HCEC 1CT (cell line): ENCODE results near the gene UBE2I.
"Not testable (repeated sequence)": the region's sequence is repeated elsewhere in the genome, so short reads cannot be mapped to it uniquely, and the experiment has no call there.

Source experiments
- DNase-seq: peaks from one replicate; pipeline ENCODE4 v3.0.0-alpha.2; 2017

UBE2I gene

GRCh38 chr16:1308977-1309885, at the start of gene UBE2I:
UBE2I (plus strand) TSS chr16:1309636; CDS start chr16:1314031, 4,395 bp downstream.
- peak; percentile 93 for DNase-seq

- no peak for DNase-seq
Observed at GRCh38 chr16:1259760-1260068, 49.7 kb upstream of the UBE2I start.

- no peak for DNase-seq
Observed at GRCh38 chr16:1260101-1260680, 49.2 kb upstream of the UBE2I start.

GRCh38 chr16:1261131-1261892, 48.1 kb upstream of the UBE2I start:
- DNase-seq, result no peak

GRCh38 chr16:1262210-1262845, 47.1 kb upstream of the UBE2I start:
- no peak for DNase-seq

GRCh38 chr16:1262846-1263221, 46.6 kb upstream of the UBE2I start:
- DNase-seq, result no peak

- DNase-seq, result no peak
Observed at GRCh38 chr16:1263591-1264344, 45.7 kb upstream of the UBE2I start.

- no peak for DNase-seq
Observed at GRCh38 chr16:1264345-1265089, 44.9 kb upstream of the UBE2I start.

- DNase-seq, result no peak
Observed at GRCh38 chr16:1265090-1265630, 44.3 kb upstream of the UBE2I start.

- no peak for DNase-seq
Observed at GRCh38 chr16:1265826-1266225, 43.6 kb upstream of the UBE2I start.

- not testable (repeated sequence) for DNase-seq
Observed at GRCh38 chr16:1269418-1269817, 40.0 kb upstream of the UBE2I start.

GRCh38 chr16:1271380-1271723, 38.1 kb upstream of the UBE2I start:
- no peak for DNase-seq

- not testable (repeated sequence) for DNase-seq
Observed at GRCh38 chr16:1271724-1272413, 37.6 kb upstream of the UBE2I start.

- no peak for DNase-seq
Observed at GRCh38 chr16:1272453-1273198, 36.8 kb upstream of the UBE2I start.

- no peak for DNase-seq
Observed at GRCh38 chr16:1273816-1274215, 35.6 kb upstream of the UBE2I start.

GRCh38 chr16:1274767-1275166, 34.7 kb upstream of the UBE2I start:
- DNase-seq, result no peak

- DNase-seq, result no peak
Observed at GRCh38 chr16:1275791-1276579, 33.5 kb upstream of the UBE2I start.

GRCh38 chr16:1276580-1276878, 32.9 kb upstream of the UBE2I start:
- no peak for DNase-seq

- no peak for DNase-seq
Observed at GRCh38 chr16:1277151-1277598, 32.3 kb upstream of the UBE2I start.
